Stimulated activated CD4-positive, alpha-beta T cell treated with anti-CD3 and anti-CD28 coated beads, Interleukin-4, amount 100 ng/mL, for 4 hours (primary cell): ENCODE data around the gene CFLAR.
"Not testable (repeated sequence)": the region's sequence is repeated elsewhere in the genome, so short reads cannot be mapped to it uniquely, and the experiment has no call there.

Source experiments
- DNase-seq, 2 experiments: peaks; one replicate each; pipeline ENCODE4 v3.0.0-alpha.2; 2020

CFLAR gene

GRCh38 chr2:201183365-201183727 is 67.4 kb downstream of the CFLAR start:
- no peak for DNase-seq

DNA sequence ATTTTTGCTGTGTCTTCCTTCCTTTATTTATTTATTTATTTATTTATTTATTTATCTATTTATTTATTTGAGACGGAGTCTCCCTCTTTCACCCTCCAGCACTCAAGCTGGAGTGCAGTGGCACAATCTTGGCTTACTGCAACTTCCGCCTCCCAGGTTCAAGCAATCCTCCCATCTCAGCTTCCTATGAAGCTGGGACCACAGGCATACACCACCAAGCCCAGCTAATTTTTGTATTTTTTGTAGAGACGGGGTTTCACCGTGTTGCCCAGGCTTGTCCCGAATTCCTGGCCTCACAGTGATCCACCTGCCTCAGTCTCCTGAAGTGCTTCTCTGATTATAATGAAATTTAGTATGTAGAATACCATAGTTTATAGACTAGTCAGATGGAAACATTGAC is 67.9 kb downstream of the CFLAR start:
- not testable (repeated sequence) for DNase-seq

DNA sequence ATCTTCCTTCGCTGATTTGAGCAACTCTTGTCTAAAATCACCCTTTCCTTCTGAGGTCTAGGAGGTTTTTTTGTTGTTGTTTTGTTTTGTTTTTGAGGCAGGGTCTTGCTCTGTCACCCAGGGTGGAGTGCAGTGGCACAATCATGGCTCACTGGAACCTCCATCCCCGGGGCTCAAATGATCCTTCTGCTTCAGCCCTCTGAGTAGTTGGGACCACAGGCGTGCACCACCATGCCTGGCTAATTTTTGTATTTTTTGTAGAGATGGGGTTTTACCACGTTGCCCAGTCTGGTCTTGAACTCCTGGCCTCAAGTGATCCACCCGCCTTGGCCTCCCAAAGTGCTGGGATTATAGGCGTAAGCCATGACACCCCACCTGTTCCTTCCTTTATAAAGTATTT is 68.3 kb downstream of the CFLAR start:
- DNase-seq, result not testable (repeated sequence)

DNA sequence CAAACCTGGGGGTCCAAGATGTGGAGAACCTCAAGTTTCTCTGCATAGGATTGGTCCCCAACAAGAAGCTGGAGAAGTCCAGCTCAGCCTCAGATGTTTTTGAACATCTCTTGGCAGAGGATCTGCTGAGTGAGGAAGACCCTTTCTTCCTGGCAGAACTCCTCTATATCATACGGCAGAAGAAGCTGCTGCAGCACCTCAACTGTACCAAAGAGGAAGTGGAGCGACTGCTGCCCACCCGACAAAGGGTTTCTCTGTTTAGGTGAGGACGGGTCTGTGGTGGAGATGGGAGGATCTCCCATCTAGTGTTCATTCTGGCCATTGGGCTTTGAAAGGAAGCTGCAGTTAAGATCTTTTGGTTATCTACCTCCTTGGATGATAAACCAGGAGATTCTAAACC is 69.9 kb downstream of the CFLAR start:
- no peak for DNase-seq

GRCh38 chr2:201186982-201187381 is 71.0 kb downstream of the CFLAR start:
- no peak for DNase-seq

GRCh38 chr2:201188449-201188848 is 72.5 kb downstream of the CFLAR start:
- DNase-seq, result no peak

- no peak for DNase-seq
These were observed 75.3 kb downstream of the CFLAR start for GRCh38 chr2:201191132-201191875.

DNA sequence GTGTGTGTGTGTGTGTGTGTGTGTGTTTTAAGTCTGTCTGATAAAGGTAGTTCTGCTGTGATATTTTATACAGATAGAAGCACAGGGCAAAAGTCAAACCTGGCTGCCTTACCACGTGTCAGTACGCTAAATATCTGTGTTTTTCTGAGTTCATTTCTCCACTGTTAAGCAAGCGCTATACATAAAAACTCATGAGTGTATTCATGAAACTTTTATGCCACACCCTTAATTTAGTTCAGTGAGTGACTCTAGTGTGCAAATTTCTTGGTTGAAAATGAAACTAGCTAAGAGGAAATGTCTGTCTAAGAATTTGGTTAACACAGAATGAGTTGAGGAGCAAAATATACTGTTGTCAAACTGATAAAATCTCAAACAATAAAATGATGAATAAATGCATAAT is 78.1 kb downstream of the CFLAR start:
- no peak for DNase-seq

GRCh38 chr2:201195331-201195730 is 79.4 kb downstream of the CFLAR start:
- DNase-seq, result no peak

DNA sequence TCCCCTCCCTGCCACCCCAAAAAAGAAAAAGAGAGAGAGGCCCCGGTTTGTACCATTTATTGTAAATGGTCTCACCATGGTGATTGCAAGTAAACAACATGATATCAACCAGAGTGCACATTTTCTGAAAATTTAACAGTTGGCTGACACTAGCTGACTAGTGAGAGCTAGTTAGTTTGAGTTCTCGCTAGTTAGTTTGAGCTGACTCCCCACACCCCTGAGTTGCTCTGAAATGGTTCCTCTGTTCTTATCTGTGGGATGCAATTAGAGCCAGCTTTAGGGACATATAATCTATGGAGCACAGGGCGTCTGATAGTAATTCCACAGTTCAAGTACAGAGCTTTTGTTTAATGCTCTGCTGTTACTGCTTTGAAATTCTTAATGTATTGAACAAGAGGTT is 80.0 kb downstream of the CFLAR start:
- no peak for DNase-seq

DNA sequence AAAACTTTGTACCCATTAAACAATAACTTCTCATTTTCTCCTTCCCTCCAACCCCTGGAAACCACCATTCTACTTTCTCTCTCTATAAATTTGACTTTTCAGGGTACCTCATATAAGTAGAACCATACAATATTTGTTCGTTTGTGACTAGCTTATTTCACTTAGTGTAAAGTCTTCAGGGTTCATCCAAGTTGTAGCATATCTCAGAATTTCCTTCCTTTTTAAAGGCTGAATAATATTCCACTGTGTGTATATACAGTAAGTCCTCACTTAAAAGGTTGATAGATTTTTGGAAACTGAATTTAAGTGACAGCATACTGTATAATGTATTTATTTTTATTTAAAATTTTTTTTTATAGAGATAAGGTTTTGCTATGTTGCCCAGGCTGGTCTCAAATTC is 80.8 kb downstream of the CFLAR start:
- DNase-seq, result no peak

DNA sequence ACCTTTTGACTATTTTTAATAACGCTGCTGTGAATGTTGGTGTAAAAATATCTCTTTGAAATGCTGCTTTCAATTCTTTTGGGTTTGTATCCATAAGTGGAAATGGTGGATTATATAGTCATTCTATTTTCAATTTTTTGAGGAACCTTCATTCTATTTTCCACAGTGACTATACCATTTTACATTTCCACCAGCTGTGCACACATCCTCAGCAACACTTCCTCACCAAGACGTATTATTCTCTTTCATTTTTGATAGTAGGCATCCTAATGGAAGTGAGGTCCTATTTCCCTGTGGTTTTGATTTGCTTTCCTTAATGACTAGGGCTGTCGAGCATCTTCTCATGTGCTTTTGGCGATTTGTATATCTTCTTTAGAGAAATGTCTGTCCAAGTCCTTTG is 81.8 kb downstream of the CFLAR start:
- DNase-seq, result no peak

DNA sequence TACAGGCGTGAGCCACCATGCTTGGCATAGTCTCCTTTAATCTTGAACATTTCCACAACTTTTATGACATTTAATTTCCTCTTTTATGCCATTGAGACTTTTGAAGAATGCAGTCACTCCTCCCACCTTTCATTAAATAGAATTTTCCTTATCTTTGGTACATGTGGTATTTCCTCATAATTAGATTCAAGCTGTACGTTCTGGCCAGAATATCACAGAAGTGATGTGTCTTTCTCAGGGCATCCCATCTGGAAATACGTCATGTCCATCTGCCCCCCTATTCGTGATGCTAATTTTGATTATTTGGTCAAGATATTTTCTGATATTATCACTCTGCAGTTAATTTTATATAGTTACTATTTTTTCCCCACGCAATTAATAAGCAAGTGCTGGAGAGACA is 83.9 kb downstream of the CFLAR start:
- DNase-seq, result no peak

- no peak for DNase-seq
These were observed 84.4 kb downstream of the CFLAR start for GRCh38 chr2:201200345-201200744.

GRCh38 chr2:201201371-201201770 is 85.4 kb downstream of the CFLAR start:
- DNase-seq, result no peak

DNA sequence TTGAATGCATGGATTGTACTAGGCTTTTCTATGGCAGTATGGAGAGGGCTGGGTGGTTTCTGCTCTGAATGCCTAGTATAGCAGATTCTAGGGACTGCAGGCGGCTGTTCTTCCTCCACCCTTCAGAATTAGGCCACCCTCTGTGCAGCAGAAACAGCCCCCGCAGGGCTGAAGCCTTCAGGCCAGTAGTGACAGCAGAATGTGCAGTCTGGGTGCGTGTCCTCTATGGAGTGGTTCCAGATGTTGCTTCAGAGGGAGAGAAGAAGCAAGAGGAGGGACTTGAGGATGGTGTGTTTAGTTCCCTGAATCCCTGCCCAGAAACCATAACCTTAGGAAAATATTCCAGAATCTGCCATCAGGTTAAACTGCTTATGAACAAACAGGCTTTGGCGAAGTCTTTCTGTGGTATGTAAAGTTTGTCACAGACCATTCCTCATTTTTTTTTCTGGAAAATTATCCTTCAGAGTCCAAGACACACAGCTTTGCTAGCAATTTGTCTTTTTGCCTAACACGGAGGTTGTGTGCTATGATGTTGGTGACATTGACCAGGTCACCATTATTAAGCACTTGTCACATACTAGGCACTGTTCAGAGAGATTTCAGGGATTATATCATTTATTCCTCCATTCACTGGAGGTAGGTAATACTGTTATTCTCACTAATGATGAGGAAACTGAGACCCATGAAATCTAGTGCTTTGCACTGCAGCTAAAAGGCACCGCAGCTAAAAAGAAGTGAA is 88.1 kb downstream of the CFLAR start:
- DNase-seq, result no peak

GRCh38 chr2:201204655-201205514 is 88.9 kb downstream of the CFLAR start:
- DNase-seq, result no peak

GRCh38 chr2:201205515-201205849 is 89.5 kb downstream of the CFLAR start:
- no peak for DNase-seq

DNA sequence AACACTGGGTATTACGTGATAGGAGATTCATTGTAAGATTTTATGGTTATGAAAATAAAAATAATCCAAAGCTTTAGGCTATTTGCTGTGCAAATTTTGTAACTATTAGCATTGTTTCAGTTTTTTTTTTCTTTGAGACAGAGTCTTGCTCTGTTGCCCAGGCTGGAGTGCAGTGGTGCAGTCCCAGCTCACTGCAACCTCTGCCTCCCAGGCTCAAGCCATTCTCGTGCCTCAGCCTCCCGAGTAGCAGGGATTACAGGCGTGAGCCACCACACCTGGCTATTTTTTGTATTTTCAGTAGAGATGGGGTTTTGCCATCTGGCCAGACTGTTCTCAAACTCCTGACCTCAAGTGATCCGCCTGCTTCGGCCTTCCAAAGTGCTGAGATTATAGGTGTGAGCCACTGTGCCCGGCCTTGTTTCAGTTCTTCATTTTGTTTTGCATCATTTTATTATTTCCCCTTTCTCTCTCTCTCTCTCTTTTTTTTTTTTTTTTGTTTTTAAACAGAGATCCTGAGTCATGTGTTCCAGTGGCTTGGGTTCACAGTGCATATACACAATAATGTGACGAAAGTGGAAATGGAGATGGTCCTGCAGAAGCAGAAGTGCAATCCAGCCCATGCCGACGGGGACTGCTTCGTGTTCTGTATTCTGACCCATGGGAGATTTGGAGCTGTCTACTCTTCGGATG is 92.7 kb downstream of the CFLAR start:
- DNase-seq, result no peak

DNA sequence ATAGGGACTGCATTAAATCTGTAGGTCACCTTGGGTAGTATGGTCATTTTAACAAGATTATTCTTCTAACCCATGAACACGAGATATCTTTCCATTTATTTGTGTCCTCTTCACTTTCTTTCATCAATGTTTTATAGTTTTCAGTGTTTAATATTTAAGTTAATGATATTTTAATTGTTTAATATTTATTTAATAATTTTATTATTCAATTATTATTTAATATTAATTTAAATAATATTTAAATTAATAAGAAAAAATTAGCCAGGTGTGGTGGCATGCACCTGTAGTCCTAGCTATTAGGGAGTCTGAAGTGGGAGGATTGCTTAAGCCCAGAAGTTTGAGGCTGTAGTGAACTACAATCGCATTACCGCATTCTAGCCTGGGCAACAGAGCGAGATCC is 100.0 kb downstream of the CFLAR start:
- no peak for DNase-seq

DNA sequence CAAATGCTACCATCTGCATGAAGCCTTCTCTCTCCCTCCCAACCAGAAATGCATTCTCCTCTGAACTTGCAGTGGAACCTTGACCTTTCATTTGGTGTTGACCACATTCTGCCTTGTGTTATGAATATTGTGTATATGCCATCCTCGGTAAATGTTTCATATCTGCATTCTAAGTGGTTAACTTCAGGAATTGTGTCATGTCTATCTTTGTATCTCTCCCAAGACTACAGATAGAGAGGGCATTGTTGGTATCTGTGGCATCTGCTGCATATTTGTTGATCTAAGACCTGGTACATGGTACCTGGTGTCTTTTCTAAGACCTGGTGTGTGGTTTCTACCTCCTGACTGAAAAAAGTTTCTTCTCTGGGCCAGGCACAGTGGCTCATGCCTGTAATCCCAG is 101.0 kb downstream of the CFLAR start:
- DNase-seq, result no peak

- no peak for DNase-seq
These were observed 102.8 kb downstream of the CFLAR start for GRCh38 chr2:201218780-201219179.
